ENCODE measurements around the gene FAS. TPM values are rescaled to one million over a fixed set of nuclear protein-coding genes. Genes with fewer than 3 reads are reported as not detected.
A peak's percentile ranks its signal among the peaks of the same experiment; 100 is the strongest.

Gene FAS
- total and polyA plus RNA-seq, 2 experiments from 2014 or later, result 0.77 to 1.2 TPM

- Histone ChIP-seq H3K27me3 (no peaks in the 10 kb centered on the region), H3K27ac (no peak overlapping the region), H3K36me3 (no peaks in the 10 kb centered on the region), H3K4me3 (no peak overlapping the region), H3K9me3 (ENCODE audit: low read depth) (no peaks in the 10 kb centered on the region), H3K4me1 (ENCODE audit: low read depth) (peaks cover 4% of the 10 kb centered on the region)
- DNase-seq (ENCODE audit: low read depth in 1 of 2, low spot score in 1 of 2), result no peak
- no peak for TF ChIP-seq CTCF (IDR thresholded peaks at IDR 0.05; ENCODE audit: low read depth, low read length)
Measured at GRCh38 chr10:89055159-89055558, 64.6 kb downstream of the FAS start.

- Histone ChIP-seq H3K36me3 (no peaks in the 10 kb centered on the region), H3K27me3 (no peaks in the 10 kb centered on the region), H3K27ac (no peak overlapping the region), H3K4me3 (no peak overlapping the region), H3K4me1 (ENCODE audit: low read depth) (peaks cover 5% of the 10 kb centered on the region), H3K9me3 (ENCODE audit: low read depth) (no peaks in the 10 kb centered on the region)
- DNase-seq (ENCODE audit: low read depth in 1 of 2, low spot score in 1 of 2), result peak in 1 of 2 donors; percentile 76
- no peak for TF ChIP-seq CTCF (IDR thresholded peaks at IDR 0.05; ENCODE audit: low read depth, low read length)
Measured at GRCh38 chr10:89062861-89063260, 72.3 kb downstream of the FAS start.

- Histone ChIP-seq H3K36me3 (no peaks in the 10 kb centered on the region), H3K9me3 (ENCODE audit: low read depth) (no peaks in the 10 kb centered on the region), H3K4me1 (ENCODE audit: low read depth) (peaks cover 5% of the 10 kb centered on the region), H3K27me3 (no peaks in the 10 kb centered on the region), H3K27ac (no peak overlapping the region), H3K4me3 (no peak overlapping the region)
- no peak for DNase-seq (ENCODE audit: low read depth in 1 of 2, low spot score in 1 of 2)
- TF ChIP-seq CTCF (IDR thresholded peaks at IDR 0.05; ENCODE audit: low read depth, low read length), result no peak
Measured at GRCh38 chr10:89063465-89063864, 72.9 kb downstream of the FAS start.

- no peaks in the 10 kb centered on the region for H3K27me3 ChIP-seq
- H3K27ac ChIP-seq, result no peak overlapping the region
- H3K36me3 ChIP-seq, result no peaks in the 10 kb centered on the region
- no peaks in the 10 kb centered on the region for H3K9me3 ChIP-seq (ENCODE audit: low read depth)
- no peak overlapping the region for H3K4me3 ChIP-seq
- no peak for TF ChIP-seq CTCF (IDR thresholded peaks at IDR 0.05; ENCODE audit: low read depth, low read length)
- DNase-seq (ENCODE audit: low read depth in 1 of 2, low spot score in 1 of 2), result peak in 1 of 2 donors; percentile 65
- peaks cover 5% of the 10 kb centered on the region for H3K4me1 ChIP-seq (ENCODE audit: low read depth)
Measured at GRCh38 chr10:89064748-89065147, 74.2 kb downstream of the FAS start.

Other genes with a start within 250 kb of the FAS start
- not detected in 2 replicates for gene LIPN, start 230.8 kb upstream of the FAS start, total RNA-seq
- gene LIPN, start 230.8 kb upstream of the FAS start, polyA plus RNA-seq, result not detected in 2 replicates
- not detected in 2 replicates for gene LIPM, start 188.1 kb upstream of the FAS start, total RNA-seq
- gene LIPM, start 188.1 kb upstream of the FAS start, polyA plus RNA-seq, result not detected in 2 replicates
- gene ANKRD22, start 139.0 kb upstream of the FAS start, total RNA-seq, result not detected in 2 replicates
- gene ANKRD22, start 139.0 kb upstream of the FAS start, polyA plus RNA-seq, result not detected in 2 replicates
- gene STAMBPL1, start 110.6 kb upstream of the FAS start, total RNA-seq, result 36.0 and 38.4 TPM in 2 replicates
- gene STAMBPL1, start 110.6 kb upstream of the FAS start, polyA plus RNA-seq, result 3.6 and 7.9 TPM in 2 replicates
- 405 and 1,463 TPM in 2 replicates for gene ACTA2, start 38.0 kb upstream of the FAS start, total RNA-seq
- gene ACTA2, start 38.0 kb upstream of the FAS start, polyA plus RNA-seq, result 725 and 2,064 TPM in 2 replicates
- gene CH25H, start 216.5 kb downstream of the FAS start, total RNA-seq, result not detected in 2 replicates
- not detected in 2 replicates for gene CH25H, start 216.5 kb downstream of the FAS start, polyA plus RNA-seq